Glomerular endothelial cell (primary cell): ENCODE data around the gene CFAP70. TPM values are rescaled to one million over a fixed set of nuclear protein-coding genes. Genes with fewer than 3 reads are reported as not detected.
"Not testable (repeated sequence)": the region's sequence is repeated elsewhere in the genome, so short reads cannot be mapped to it uniquely, and the experiment has no call there.

Source experiments
- DNase-seq: peaks from one replicate; pipeline ENCODE4 v3.0.0-alpha.2; 2011; ENCODE audit warnings: low read depth, low spot score; ENCODE audit errors: extremely low read depth
- total RNA-seq: library from RNA; depleted of rRNA; stranded (reverse); fragments of >200 nt; gene quantifications from 2 replicates; pipeline ENCODE4 v1.2.3, GENCODE V29; 2015

Gene CFAP70
- total RNA-seq = 0.39 and 0.41 TPM in 2 replicates

GRCh38 chr10:73358331-73359279 lies at the start of gene CFAP70:
CFAP70 (minus strand) TSS chr10:73358864; CDS start chr10:73354796, 4,068 bp downstream.
- DNase-seq = peak; percentile 81

- no peak for DNase-seq
Measured at GRCh38 chr10:73408061-73408460, 49.4 kb upstream of the CFAP70 start.

DNA sequence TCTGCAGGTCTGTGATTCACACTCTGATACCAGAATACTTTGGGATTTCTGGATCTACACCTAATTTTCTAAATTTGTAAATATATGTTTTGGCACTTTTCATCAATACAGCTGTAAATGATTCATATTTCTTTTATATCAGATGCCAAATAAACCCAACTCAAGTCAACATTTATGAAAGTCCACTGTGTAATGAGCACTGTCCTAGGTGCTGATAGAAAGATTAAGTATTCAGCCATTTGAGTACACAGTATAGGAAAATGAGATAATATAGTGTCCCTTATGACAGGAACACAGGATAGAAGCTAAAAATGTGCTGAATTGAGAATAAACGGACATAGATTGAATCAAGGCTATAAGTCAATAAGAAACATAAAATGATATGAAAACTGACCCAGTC lies 48.8 kb upstream of the CFAP70 start:
- DNase-seq = no peak

GRCh38 chr10:73406846-73407245 lies 48.2 kb upstream of the CFAP70 start:
- no peak for DNase-seq

DNA sequence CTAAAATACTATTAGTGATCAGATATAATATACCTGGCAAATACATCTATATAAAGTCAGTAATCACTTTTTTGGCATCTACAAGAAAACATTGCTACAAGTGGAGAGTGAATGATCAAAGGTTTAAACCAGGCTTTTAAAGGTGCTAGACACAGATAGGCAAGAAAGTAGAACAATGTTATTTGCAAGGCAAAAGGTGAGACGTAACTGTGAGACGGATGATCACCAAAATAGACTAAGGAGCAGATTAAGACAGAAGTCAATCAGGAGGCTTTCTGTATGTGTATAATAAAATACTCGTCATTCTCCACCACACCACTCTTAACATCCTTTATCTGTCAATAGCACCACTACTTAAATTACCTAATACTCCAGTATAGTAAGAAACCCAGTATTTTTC lies 46.9 kb upstream of the CFAP70 start:
- DNase-seq = no peak

- DNase-seq = no peak
Measured at GRCh38 chr10:73404690-73405089, 46.0 kb upstream of the CFAP70 start.

- DNase-seq = no peak
Measured at GRCh38 chr10:73401636-73402035, 43.0 kb upstream of the CFAP70 start.

DNA sequence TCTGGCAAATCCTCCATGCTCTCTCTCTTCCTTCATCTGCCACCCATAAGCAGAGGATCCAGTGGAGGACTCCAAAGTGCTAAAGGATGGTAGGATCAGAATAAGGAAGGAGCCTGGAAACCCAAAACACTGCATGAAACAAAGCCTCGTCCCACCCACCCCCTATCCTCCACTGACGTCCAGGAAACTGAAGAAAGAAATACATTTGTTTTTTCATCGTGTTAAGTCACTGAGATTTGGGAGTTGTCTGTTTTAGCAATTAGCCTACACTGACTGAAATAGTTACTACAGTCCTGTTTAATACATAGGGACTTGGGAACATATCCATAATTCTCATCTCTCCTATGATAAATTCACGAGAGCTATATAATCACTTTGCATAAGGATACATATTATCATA lies 40.4 kb upstream of the CFAP70 start:
- no peak for DNase-seq

DNA sequence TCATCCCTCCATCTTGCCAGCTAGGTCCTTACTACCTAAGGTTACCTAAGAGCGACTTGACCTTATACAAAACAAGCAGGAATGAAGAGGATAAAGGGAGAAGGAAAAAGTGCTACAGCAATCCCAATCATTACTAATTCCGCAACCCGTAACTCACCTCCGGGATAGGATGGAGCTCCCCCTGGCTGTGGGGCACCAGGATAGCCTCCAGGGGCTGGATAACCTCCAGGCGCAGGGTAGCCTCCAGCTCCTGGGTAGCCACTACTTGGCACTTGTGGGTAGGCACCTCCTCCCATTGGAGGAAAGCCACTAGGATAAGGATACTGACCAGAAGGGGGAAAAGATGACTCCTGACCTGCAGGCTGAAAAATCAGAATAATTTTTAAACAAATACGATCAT lies 39.4 kb upstream of the CFAP70 start:
- DNase-seq = no peak

- DNase-seq = not testable (repeated sequence)
Measured at GRCh38 chr10:73394325-73394724, 35.7 kb upstream of the CFAP70 start.

DNA sequence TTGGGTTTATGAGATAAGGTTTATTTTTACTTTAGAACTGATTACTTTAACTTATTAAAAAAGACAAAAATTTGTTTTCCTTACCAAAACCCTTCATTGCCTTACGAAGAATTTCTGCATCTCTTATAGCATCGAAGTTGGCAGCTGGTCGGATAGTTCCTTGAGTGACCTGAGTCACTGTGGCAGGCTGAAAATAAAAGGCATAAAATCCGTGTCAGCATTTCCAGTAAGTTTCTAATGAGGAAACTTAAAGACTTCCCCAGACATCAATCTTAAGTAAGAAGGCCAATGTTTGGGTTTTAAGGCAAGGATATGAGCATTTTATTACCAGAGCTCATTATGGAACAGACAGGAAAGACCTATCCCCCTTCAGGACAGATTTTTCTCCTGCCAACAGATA lies 29.6 kb upstream of the CFAP70 start:
- no peak for DNase-seq

DNA sequence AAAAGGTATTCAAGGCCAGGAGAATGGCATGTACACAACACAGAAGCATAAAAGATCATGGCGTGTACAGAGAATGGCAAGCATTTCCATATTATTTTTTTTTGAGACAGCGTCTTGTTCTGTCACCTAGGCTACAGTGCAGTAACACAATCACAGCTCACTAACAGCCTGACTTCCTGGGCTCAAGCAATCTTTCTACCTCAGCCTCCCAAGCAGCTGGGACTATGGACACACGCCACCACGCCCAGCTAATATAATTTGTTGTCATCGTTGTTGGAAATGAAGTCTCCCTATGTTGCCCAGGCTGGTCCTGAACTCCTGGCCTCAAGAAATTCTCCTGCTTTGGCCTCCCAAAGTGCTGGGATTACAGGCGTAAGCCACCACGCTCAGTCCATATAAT lies 27.9 kb upstream of the CFAP70 start:
- DNase-seq = no peak

DNA sequence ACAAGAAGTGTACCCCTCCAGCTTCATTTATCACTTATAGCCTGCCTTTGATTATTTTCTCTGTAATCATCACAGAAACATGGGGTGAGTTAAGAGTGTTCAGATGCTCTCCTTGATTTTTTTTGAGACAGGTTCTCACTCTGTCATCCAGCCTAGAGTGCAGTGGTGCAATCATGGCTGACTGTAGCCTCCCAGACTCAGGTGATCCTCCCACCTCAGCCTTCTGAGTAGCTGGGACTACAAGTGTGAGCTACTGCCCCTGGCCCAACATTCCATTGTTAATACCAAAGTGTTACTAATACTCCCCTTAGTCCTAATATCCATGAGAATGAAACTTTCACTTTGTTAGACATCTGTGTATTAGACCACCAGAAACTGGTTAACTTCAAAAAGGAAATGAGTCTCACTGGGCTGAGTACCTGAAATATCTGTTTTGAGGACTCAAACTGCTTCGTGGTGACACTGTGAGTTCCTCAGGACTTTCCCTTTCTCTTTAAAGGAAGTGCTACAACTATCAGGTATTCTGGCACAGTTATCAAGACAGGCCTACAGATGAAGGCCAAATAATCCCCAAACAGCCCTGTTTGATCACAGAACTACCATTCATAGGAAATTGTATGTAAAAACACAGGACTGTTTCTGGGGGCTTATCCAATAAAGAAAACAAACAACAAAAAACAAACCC lies 20.5 kb upstream of the CFAP70 start:
- DNase-seq = no peak

DNA sequence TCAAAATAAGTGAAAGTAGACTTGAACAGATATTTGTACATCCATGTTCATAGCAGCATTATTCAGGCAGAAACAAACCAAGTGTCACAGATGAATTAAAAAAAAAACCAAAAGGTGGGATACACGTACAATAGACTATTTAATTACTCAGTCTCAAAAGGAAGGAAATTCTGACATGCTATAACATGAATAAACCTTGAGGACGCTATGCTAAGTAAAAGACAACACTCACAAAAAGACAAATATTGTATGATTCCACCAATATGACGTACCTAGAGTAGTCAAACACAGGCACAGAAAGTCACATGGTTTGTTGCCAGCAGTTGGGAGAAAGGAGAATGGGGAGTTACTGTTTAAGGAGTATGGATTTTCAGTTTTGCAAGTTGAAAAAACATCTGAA lies 18.0 kb upstream of the CFAP70 start:
- no peak for DNase-seq

DNA sequence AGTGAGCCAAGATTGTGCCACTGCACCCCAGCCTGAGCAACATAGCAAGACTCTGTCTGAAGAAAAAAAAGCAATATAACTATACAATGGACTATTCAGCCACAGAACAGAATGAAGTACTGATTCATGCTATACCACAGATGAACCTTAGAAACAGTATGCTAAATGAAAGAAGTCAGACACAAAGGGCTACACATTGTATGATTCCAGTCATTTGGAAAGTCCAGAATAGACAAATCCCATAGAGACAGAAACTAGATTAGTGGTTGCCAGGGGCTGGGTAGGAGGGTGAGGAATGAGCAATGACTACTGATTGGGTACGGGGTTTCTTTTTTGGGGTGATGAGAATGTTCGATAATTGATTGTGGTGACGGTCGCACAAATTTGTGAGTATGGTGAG lies 9.6 kb upstream of the CFAP70 start:
- no peak for DNase-seq

GRCh38 chr10:73366381-73367298 lies 8.0 kb upstream of the CFAP70 start:
- DNase-seq = no peak

DNA sequence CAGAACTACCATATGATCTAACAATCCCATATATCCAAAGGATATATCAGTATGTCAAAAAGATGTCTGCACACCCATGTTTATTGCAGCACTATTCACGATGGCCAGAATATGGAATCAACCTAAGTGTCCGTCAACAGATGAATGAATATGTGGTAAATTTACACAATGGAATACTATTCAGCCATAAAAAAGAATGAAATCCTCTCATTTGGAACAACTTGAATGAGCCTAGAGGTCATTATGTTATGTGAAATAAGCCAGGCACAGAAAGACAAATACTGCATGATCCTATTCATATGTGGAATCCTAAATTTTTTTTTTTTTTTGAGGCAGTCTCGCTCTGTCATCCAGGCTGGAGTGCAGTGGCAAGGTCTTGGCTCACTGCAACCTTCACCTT lies 6.3 kb upstream of the CFAP70 start:
- DNase-seq = no peak

DNA sequence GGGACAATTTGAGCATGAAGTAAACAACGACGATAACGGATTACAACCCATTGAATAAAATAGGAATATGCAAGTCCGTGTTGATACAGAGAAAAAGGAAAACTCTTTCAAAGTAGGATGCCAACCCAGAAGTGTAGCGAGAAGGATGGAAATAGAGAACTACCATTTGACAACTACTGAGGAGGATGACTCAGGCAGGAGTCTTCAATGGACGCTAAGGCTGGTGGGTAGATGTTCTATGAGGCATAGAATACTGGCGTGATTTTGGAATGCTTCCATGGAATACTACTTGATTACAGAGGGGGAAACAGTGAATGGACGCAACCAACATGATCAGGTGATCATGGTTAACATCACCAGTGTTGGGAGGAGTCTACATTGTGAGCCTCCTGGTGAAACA lies 828 bp upstream of the CFAP70 start:
- DNase-seq = no peak

GRCh38 chr10:73357821-73358220 lies 843 bp downstream of the CFAP70 start:
- DNase-seq = no peak

DNA sequence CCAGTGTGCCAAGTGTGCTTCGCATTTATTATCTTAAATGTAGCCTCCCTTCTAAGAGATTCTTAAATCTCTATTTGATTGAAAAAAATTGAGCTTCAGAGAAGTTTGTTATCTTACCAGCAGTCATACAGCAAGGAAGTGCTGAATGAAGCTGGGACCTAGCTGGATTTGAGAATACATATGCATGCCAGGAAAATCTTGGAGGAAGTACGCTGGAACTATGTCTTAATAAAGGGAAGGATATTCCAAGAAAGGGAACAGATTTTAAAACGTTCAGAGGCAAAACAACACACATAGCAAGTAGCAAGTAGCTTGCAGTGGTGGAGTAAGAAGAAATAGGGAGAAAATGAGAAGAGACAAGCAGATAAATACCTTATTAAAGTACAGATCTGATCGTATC lies 1.5 kb downstream of the CFAP70 start:
- no peak for DNase-seq

DNA sequence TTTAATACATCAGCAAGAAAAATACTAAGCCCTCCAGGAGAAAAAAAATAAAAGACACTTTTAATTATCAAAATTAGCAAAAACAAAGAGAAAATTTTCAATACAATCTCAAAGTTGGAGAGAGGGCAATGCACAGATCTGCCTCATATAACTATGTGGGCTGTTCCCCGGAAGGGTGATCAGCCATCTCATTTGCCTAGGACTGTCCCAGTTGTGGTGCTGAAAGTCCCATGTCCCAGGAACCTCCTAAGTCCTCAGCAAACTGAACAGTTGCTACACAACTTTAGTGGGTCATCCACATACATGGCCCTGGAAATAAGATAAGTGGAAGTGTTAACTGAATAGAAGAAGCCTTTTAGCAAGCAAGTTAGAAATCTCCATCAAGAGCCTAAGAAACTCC lies 14.4 kb downstream of the CFAP70 start:
- no peak for DNase-seq
